ENCODE data around the gene MBNL3.

DNA sequence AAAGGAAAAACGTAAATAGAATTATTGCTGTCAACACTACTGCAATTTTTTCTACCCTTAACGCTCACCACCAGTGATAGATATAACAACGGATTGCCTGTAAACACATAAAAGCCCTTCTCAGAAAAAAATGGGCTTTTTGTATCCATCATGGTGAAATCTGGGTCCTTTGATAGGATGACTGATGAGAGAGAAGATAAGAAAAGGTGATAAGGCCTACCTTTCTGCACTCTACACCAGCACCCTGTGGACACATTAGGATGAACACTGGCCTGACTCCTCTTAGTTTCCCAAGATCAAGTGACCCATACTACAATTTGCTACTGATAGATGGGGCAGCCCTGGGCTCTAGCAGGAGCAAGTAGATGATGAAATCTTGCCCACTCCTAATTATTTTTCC is 157.3 kb downstream of the MBNL3 start:
- no peak for TF ChIP-seq POLR2A (IDR thresholded peaks at IDR 0.05; ENCODE audit: low read length)
- TF ChIP-seq GATA1 (IDR thresholded peaks at IDR 0.05; ENCODE audit: low read depth, low read length): no peak
